Large intestine (tissue), 3 donors: ENCODE results near the gene VHLL. TPM values are rescaled to one million over a fixed set of nuclear protein-coding genes. Genes with fewer than 3 reads are reported as not detected.
A peak's percentile ranks its signal among the peaks of the same experiment; 100 is the strongest.

ENCODE experiments used
- DNase-seq, 2 donors: peaks; one replicate each; pipeline versions ENCODE4 v3.0.0 to v3.0.0-alpha.2; 2013
- H3K27ac ChIP-seq: one replicate; pipeline ENCODE4 v1.5.1; 2013; ENCODE audit warnings: low read length
- H3K27me3 ChIP-seq: 2 replicates; pipeline ENCODE4 v1.6.1; 2013; ENCODE audit warnings: low read length; ENCODE audit not compliant: control insufficient read depth, insufficient read depth
- H3K36me3 ChIP-seq: 2 replicates; pipeline ENCODE4 v1.6.1; 2013; ENCODE audit warnings: low read length; ENCODE audit not compliant: control insufficient read depth, insufficient read depth
- H3K4me1 ChIP-seq: one replicate; pipeline ENCODE4 v1.6.1; 2013; ENCODE audit warnings: low read length; ENCODE audit not compliant: control insufficient read depth, insufficient read depth
- H3K4me3 ChIP-seq: one replicate; pipeline ENCODE4 v1.5.1; 2013; ENCODE audit warnings: low read length
- H3K9me3 ChIP-seq: one replicate; pipeline ENCODE4 v1.6.1; 2013; ENCODE audit warnings: mild to moderate bottlenecking, low read depth, low read length, moderate library complexity; ENCODE audit not compliant: control insufficient read depth
- WGBS: methylation state at CpG from one replicate; pipeline ENCODE4 v1.1.5; 2013; ENCODE audit warnings: low lambda C conversion rate; ENCODE audit not compliant: insufficient coverage; 5-methylcytosine and 5-hydroxymethylcytosine counted together
- polyA plus RNA-seq: library from polyadenylated mRNA; unstranded; fragments of 120-200 nt; gene quantifications from one replicate; pipeline ENCODE4 v1.2.1, GENCODE V29; 2013

The VHLL gene
- polyA plus RNA-seq, 1 donor = not detected

DNA sequence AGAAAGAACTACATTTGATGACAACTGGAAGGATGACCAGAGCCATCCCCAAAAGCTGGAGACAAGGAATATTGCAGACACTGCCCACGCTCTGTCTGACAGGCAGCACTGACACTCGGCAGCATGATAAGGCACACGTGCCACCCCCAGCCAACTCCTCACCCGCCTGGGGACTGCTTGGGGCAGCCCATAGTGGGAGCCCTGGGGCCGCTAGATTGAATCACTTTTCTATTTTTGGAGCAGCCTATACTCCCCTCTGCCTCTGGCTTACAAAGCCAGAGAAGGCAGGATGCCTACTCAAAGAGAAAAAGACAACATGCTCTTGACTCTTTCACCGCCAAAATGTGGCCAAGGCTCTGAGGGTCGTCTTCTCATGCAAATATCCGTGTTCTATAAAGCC lies 17.8 kb downstream of the VHLL start:
- H3K36me3 ChIP-seq = peaks cover 32% of the 10 kb centered on the region
- no peaks in the 10 kb centered on the region for H3K9me3 ChIP-seq
- H3K4me1 ChIP-seq = peaks cover 23% of the 10 kb centered on the region
- no peak for DNase-seq
- no peaks in the 10 kb centered on the region for H3K27me3 ChIP-seq
- no peak overlapping the region for H3K27ac ChIP-seq
- WGBS = no CpG with 5 or more reads among the region's 8 CpGs
- peak overlapping the region; percentile 82 for H3K4me3 ChIP-seq

DNA sequence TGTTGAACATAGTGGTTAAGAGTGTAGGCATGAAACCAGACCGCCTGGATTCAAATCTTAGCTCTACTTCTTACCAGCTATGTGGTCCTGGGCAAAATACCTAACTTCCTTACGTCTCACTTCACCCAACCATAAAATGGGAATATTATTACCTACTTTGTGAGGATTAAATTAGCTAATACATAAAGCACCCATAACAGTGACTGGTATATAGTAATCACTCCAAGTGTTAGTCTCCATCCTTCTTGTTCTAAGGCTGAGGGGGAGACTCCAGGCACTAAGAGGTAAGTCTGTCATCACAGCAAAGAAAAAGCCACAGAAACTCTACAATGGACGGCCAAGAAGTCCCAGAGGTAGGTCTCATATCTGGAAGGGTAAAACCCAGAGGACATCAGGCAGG lies 19.3 kb downstream of the VHLL start:
- peaks cover 40% of the 10 kb centered on the region for H3K36me3 ChIP-seq
- no peak for DNase-seq
- no peak overlapping the region for H3K27ac ChIP-seq
- no peaks in the 10 kb centered on the region for H3K9me3 ChIP-seq
- H3K27me3 ChIP-seq = no peaks in the 10 kb centered on the region
- H3K4me1 ChIP-seq = peaks cover 23% of the 10 kb centered on the region
- H3K4me3 ChIP-seq = no peak overlapping the region
- WGBS = no CpG with 5 or more reads among the region's 3 CpGs

DNA sequence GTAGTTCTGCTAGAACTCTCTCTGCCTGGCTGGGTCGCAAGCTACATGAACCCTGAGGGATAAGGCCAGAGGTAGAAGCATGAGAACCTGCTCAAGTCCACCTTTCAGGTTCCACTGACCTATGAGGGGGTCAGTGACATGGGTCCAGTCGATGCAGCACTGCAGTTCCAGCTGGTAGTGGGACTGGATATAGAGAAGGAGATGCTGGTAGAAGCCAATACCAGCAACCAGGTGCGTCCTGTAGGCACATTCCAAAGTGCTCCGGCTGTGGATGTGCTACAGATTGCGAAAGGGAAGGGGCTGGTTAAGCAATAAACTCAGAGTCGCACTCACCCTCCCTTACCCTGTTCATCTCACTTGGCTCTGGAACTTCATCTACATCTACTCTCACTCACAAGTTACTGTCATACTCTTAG lies 22.1 kb downstream of the VHLL start:
- H3K9me3 ChIP-seq = no peaks in the 10 kb centered on the region
- H3K4me3 ChIP-seq = no peak overlapping the region
- no CpG with 5 or more reads among the region's 6 CpGs for WGBS
- H3K4me1 ChIP-seq = peaks cover 9% of the 10 kb centered on the region
- DNase-seq = no peak
- H3K36me3 ChIP-seq = peaks cover 66% of the 10 kb centered on the region
- H3K27ac ChIP-seq = no peak overlapping the region
- H3K27me3 ChIP-seq = no peaks in the 10 kb centered on the region

DNA sequence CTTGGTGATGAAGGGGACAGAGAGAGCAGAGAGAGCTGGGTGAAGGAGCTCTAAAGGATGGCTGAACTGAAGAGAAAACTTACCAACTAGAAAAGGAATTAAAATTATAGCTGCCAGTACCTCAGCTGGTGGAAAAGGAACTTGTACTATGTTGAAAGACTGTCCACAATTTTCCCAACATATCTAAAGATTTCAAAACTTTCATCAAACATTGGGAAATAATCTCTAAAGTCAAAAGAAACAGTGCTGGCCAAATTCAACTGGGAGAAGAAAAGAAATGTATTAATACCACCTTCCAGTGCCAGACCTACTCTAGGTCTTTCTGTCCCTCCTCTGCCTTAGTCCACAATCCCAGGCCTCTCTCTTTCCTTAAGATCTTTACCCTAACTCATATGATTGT lies 22.6 kb downstream of the VHLL start:
- H3K36me3 ChIP-seq = peaks cover 70% of the 10 kb centered on the region

DNA sequence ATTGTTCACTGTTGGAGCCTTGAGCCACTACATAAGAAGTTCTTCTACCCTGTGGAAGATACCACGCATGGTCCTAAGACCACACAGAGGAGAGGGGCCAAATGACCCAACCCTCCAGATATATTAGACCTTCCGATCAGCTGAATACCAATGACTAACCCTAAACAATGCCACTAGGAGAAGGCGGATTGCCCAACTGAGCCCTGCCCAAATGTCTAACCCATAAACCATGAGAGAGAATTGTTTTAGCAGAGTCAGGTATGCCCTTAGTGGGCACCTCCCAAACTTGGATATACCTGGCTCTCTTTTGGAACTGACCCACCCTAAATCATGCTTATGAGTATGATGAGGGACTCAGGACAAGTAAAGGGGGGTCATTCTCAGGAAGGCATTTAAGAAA lies 28.8 kb downstream of the VHLL start:
- no peak for DNase-seq
- peaks cover 83% of the 10 kb centered on the region for H3K36me3 ChIP-seq
- H3K9me3 ChIP-seq = no peaks in the 10 kb centered on the region
- H3K4me3 ChIP-seq = no peak overlapping the region
- H3K27ac ChIP-seq = no peak overlapping the region
- H3K27me3 ChIP-seq = no peaks in the 10 kb centered on the region
- H3K4me1 ChIP-seq = no peaks in the 10 kb centered on the region
- no CpG with 5 or more reads among the region's 3 CpGs for WGBS

More for the DNA sequence above, 22.6 kb downstream of the VHLL start:
- no peaks in the 10 kb centered on the region for H3K27me3 ChIP-seq
- DNase-seq = no peak
- H3K4me3 ChIP-seq = no peak overlapping the region
- H3K27ac ChIP-seq = no peak overlapping the region
- H3K4me1 ChIP-seq = peaks cover 7% of the 10 kb centered on the region
- H3K9me3 ChIP-seq = no peaks in the 10 kb centered on the region

DNA sequence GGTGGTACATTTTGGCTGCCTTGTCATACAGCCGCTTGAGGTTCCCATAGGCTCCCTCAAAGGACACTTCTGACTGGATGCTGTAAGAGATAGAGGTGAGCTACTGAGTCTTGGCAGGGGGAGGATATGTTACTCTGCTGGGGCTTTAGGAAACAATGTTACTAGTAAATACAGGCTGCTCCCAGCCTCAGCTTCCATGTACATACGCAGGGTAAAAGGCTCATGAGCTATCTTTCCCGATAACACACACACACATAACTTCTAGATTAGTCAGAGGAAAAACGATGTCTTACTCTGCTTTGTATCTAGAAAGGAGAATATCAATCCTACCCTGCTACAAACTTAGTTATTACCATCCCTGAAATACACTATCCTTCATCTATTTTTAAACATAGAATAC lies 30.8 kb downstream of the VHLL start:
- Histone ChIP-seq H3K27ac (no peak overlapping the region), H3K27me3 (no peaks in the 10 kb centered on the region), H3K4me3 (no peak overlapping the region), H3K4me1 (no peaks in the 10 kb centered on the region), H3K36me3 (peaks cover 77% of the 10 kb centered on the region), H3K9me3 (no peaks in the 10 kb centered on the region)
- no CpG with 5 or more reads among the region's 4 CpGs for WGBS
- no peak for DNase-seq

DNA sequence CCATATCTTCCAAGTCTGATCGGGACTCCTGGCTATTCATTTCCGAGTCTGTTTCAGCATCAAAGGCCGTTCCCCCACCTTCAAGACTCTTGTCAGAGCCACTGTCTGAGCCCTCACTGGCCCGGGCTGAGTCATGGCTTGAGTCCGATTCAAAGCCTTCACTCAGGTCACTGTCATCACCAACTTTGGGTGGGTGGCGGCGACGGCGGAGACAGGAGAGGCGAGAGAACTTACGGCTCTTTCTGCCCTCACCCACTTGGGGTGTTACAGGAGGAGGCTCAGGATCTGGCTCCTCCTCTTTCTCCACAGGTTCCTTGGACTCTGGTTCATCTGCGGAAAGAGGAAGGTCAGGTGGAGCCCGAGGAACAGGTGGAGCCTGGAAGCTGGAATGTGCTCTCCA lies 33.1 kb downstream of the VHLL start:
- Histone ChIP-seq H3K36me3 (peaks cover 79% of the 10 kb centered on the region), H3K27ac (no peak overlapping the region), H3K4me3 (no peak overlapping the region), H3K4me1 (no peaks in the 10 kb centered on the region), H3K27me3 (no peaks in the 10 kb centered on the region), H3K9me3 (no peaks in the 10 kb centered on the region)
- no CpG with 5 or more reads among the region's 13 CpGs for WGBS
- no peak for DNase-seq

DNA sequence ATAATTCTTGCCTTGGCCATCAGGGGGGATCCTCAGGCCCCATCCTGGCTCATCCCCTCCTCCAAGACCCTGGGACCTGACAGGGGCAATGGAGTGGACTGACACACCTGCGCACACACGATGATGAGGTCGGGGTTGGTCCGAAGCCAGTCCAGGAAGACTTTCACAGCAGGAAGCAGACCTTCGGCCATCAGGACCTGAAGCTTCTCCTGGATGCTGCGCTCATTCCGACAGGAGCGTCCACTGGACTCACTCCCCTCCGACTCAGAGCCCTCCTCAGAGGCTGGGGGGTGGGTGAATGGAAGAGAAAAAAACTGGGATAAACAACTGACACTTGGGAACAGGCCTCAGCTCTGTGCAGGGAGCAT lies 35.8 kb downstream of the VHLL start:
- H3K27ac ChIP-seq = no peak overlapping the region
- H3K4me1 ChIP-seq = no peaks in the 10 kb centered on the region
- H3K27me3 ChIP-seq = no peaks in the 10 kb centered on the region
- DNase-seq = no peak
- H3K9me3 ChIP-seq = no peaks in the 10 kb centered on the region
- H3K4me3 ChIP-seq = no peak overlapping the region
- whole genome bisulfite sequencing = no CpG with 5 or more reads among the region's 9 CpGs
- peaks cover 90% of the 10 kb centered on the region for H3K36me3 ChIP-seq

DNA sequence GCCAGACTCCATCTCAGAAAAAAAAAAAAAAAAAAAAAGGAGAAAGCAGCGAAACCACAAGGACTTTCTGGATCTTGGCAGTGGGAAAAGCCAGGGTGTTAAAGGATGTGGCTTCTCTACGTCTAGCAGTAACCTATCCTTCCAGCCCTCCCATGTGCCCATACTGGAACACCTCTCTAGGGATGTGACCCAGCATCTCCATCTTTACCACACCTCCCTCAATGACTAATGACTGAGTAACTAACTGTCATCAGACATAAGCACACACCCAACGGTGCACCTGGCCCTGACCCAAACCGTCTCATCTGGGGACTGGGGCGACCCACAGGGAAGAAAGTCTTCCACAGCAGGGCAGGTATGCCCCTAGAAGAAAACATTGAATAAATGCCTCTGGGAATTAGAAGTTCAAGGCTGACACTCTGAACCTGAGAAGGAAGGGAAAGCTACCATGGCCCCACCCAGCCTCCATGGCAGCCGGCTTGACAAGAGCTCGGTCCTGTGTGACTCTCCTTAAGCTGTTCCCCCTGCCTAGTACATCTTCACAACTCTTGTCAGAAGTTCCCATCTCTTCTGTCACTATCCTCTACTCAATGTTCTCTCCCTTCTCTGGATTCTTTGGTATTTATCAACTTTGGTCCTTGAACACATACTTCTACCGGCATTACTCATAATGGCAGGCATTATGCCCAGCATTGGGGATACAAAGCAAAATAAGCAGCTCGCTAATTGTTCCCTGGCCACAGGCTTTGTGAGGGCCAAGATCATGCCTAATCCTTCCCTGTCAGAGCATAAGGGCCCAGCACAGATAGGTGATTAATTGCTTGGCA lies 36.4 kb downstream of the VHLL start:
- no peak for DNase-seq
- no peak overlapping the region for H3K27ac ChIP-seq
- no peaks in the 10 kb centered on the region for H3K9me3 ChIP-seq
- no peak overlapping the region for H3K4me3 ChIP-seq
- H3K27me3 ChIP-seq = no peaks in the 10 kb centered on the region
- H3K36me3 ChIP-seq = peaks cover 90% of the 10 kb centered on the region
- no peaks in the 10 kb centered on the region for H3K4me1 ChIP-seq
- WGBS = no CpG with 5 or more reads among the region's 9 CpGs

DNA sequence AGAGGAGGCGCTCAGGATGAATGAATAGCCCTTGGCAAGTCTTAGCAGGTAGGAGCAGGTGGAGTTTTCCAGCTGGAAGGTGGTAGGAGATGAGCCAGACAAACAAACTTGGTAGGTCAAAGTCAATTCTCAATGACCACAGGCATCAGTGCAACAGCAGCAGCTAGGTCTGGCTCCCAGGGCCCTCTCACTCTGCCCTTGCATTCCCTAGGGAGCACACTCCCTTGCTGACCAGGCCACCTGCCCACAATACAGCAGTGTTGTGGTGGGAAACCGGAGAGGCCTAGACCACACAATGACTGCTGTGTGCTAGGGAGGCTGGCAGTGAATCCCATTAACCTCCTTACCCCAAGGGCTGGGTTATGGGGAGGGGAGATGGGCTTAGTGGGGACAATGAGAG lies 38.2 kb downstream of the VHLL start:
- WGBS = no CpG with 5 or more reads among the region's 2 CpGs
- peaks cover 89% of the 10 kb centered on the region for H3K36me3 ChIP-seq
- DNase-seq = no peak

DNA sequence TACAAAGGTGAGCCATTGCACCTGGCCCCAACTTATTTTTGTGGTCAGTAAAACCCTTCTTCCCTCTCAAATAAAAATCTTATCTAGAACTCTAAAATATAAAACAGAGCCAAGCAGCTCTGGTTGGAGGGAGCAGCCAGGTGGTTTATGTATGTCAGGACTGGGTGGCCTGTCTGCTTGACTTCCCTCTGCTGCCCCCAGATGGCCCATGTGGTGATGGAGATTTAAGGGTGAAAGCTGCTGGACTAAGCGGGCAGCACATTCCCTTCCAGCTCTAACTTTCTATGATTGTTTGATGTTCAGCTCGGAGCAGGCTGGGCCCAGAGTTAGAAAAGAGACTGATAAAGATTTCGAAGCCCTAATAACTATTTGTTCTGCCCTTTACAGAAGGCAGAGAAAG lies 39.3 kb downstream of the VHLL start:
- Histone ChIP-seq H3K36me3 (peaks cover 86% of the 10 kb centered on the region), H3K27me3 (no peaks in the 10 kb centered on the region), H3K9me3 (no peaks in the 10 kb centered on the region), H3K4me1 (no peaks in the 10 kb centered on the region), H3K4me3 (no peak overlapping the region), H3K27ac (no peak overlapping the region)
- WGBS = no CpG with 5 or more reads among the region's 3 CpGs
- DNase-seq = no peak

More for the DNA sequence above, 38.2 kb downstream of the VHLL start:
- Histone ChIP-seq H3K4me1 (no peaks in the 10 kb centered on the region), H3K4me3 (no peak overlapping the region), H3K27me3 (no peaks in the 10 kb centered on the region), H3K27ac (no peak overlapping the region), H3K9me3 (no peaks in the 10 kb centered on the region)
